ENCODE data around the gene CEP72. TPM values are rescaled to one million over a fixed set of nuclear protein-coding genes. Genes with fewer than 3 reads are reported as not detected.

Gene CEP72
- total RNA-seq, 1 experiment from 2014 or later: 33.2 TPM

GRCh38 chr5:638501-639252, 26.5 kb downstream of the CEP72 start:
- Histone ChIP-seq H3K27me3 (ENCODE audit: control insufficient read depth, insufficient read depth, low read length) (no peaks in the 10 kb centered on the region), H3K27ac (ENCODE audit: low read length) (no peak overlapping the region), H3K4me1 (ENCODE audit: control insufficient read depth, insufficient read depth, low read length) (no peaks in the 10 kb centered on the region), H3K9me3 (ENCODE audit: control insufficient read depth, insufficient read depth, low read depth, low read length) (no peaks in the 10 kb centered on the region), H3K4me3 (ENCODE audit: low read depth in 2 of 2, low read length in 2 of 2) (no peak overlapping the region), H3K36me3 (ENCODE audit: control insufficient read depth, insufficient read depth, low read length) (peaks cover 6% of the 10 kb centered on the region)
- in situ Hi-C loops (cut with HindIII; ENCODE audit: low pct_unique_long_range_greater_than_20kb, low sequenced_read_pairs): no loop called here
- TF ChIP-seq REST (IDR thresholded peaks at IDR 0.05; ENCODE audit: insufficient read depth in 1 of 2, low read depth in 2 of 2, low read length in 1 of 2) (no peak), SIN3A (IDR thresholded peaks at IDR 0.05; ENCODE audit: borderline replicate concordance, insufficient read depth, low read depth, low read length) (no peak)
- no TSS peak for BruUV-seq (replicated peaks)
- DNase-seq (ENCODE audit: low read depth, low spot score): no peak
- CTCF ChIA-PET: no interaction called here
- no peak for ATAC-seq
- POLR2A ChIA-PET: no interaction called here
- intact Hi-C loops (cut with micrococcal nuclease; ENCODE audit: unreplicated experiment): no loop called here

GRCh38 chr5:639253-639530, 27.1 kb downstream of the CEP72 start:
- intact Hi-C loops (cut with micrococcal nuclease; ENCODE audit: unreplicated experiment) (no loop called here), in situ Hi-C loops (cut with HindIII; ENCODE audit: low pct_unique_long_range_greater_than_20kb, low sequenced_read_pairs) (no loop called here)
- H3K27ac ChIP-seq (ENCODE audit: low read length): no peak overlapping the region
- no peak overlapping the region for H3K4me3 ChIP-seq (ENCODE audit: low read depth in 2 of 2, low read length in 2 of 2)
- ATAC-seq: no peak
- DNase-seq (ENCODE audit: low read depth, low spot score): no peak
- TF ChIP-seq REST (IDR thresholded peaks at IDR 0.05; ENCODE audit: insufficient read depth in 1 of 2, low read depth in 2 of 2, low read length in 1 of 2) (no peak), SIN3A (IDR thresholded peaks at IDR 0.05; ENCODE audit: borderline replicate concordance, insufficient read depth, low read depth, low read length) (no peak)
- peaks cover 6% of the 10 kb centered on the region for H3K36me3 ChIP-seq (ENCODE audit: control insufficient read depth, insufficient read depth, low read length)
- H3K9me3 ChIP-seq (ENCODE audit: control insufficient read depth, insufficient read depth, low read depth, low read length): no peaks in the 10 kb centered on the region
- no TSS peak for BruUV-seq (replicated peaks)
- no peaks in the 10 kb centered on the region for H3K27me3 ChIP-seq (ENCODE audit: control insufficient read depth, insufficient read depth, low read length)
- CTCF ChIA-PET: no interaction called here
- POLR2A ChIA-PET: no interaction called here
- H3K4me1 ChIP-seq (ENCODE audit: control insufficient read depth, insufficient read depth, low read length): no peaks in the 10 kb centered on the region

GRCh38 chr5:639584-640213, 27.6 kb downstream of the CEP72 start:
- no peaks in the 10 kb centered on the region for H3K27me3 ChIP-seq (ENCODE audit: control insufficient read depth, insufficient read depth, low read length)
- peaks cover 7% of the 10 kb centered on the region for H3K36me3 ChIP-seq (ENCODE audit: control insufficient read depth, insufficient read depth, low read length)
- no peak for TF ChIP-seq POLR2AphosphoS5 (IDR thresholded peaks at IDR 0.05; ENCODE audit: low read depth, low read length)
- DNase-seq (ENCODE audit: low read depth, low spot score) (no peak), ATAC-seq (no peak)
- H3K9me3 ChIP-seq (ENCODE audit: control insufficient read depth, insufficient read depth, low read depth, low read length): no peaks in the 10 kb centered on the region
- no TSS peak for BruUV-seq (replicated peaks)
- no peak overlapping the region for H3K27ac ChIP-seq (ENCODE audit: low read length)
- in situ Hi-C loops (cut with HindIII; ENCODE audit: low pct_unique_long_range_greater_than_20kb, low sequenced_read_pairs): no loop called here
- CTCF ChIA-PET: no interaction called here
- intact Hi-C loops (cut with micrococcal nuclease; ENCODE audit: unreplicated experiment): no loop called here
- H3K4me1 ChIP-seq (ENCODE audit: control insufficient read depth, insufficient read depth, low read length): no peaks in the 10 kb centered on the region
- POLR2A ChIA-PET: no interaction called here
- no peak overlapping the region for H3K4me3 ChIP-seq (ENCODE audit: low read depth in 2 of 2, low read length in 2 of 2)
